NCI-H1092 treated with DMSO at 0.1 percent for 48 hours (cell line): ENCODE data around the gene PZP.
"Not testable (repeated sequence)": the region's sequence is repeated elsewhere in the genome, so short reads cannot be mapped to it uniquely, and the experiment has no call there.

Experiments used
- DNase-seq: peaks from one replicate; lab custom pipeline; 2025; lab: John Stamatoyannopoulos, UW

PZP gene

DNA sequence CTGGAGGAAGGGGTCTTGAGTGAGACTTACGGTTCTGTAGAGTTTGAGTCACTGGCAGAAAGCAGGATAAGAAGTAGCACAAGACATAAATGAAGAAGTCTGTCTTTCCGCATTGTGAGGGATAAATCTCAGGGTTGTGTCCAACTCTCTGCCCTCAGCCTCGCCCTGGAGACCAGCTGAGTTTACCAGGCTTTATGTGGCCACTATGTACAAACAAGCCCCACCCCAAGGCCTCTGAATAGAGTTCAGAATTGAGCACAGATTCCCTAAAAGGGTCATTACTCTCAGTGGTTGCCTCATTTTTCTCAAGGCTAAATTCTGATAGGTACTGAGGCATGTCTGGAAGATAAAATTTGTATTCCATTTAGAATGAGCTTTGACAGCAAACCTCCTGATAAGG, at the start of gene PZP:
Gene PZP, minus strand, starts transcription at position 167 of the 400 bp plus-strand sequence. Its CDS starts 54 bp downstream, at position 113.
- DNase-seq, result no peak

DNA sequence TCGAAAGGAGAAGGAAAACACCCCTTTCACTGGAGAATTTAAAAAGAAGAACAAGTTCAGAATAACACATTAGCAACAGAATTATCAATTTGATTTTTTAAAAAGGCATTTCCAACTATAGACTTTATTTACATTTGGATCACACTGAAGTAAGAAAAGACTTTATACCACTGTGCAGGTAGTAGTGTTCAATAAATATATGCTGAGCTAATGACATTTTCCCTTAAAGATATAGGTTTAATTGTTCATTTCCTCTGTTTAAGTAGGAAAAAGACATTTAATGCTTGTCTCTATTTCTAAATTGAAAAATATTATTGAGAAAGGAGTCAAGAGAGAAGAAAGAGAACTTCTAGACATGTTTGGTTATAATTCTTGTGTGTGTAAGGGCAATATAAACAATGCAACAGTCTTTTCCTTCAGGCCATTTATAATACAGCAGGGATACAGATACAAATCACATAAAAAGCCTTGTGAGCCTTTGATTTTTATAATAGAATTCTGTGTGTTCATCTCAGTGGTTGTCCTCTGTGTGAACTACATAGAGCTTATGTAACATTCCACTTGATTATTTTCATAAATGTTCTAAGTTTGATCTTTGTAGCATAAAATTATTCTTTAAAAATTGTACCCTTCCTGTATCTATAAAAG, 48.7 kb upstream of the PZP start:
- no peak for DNase-seq

DNA sequence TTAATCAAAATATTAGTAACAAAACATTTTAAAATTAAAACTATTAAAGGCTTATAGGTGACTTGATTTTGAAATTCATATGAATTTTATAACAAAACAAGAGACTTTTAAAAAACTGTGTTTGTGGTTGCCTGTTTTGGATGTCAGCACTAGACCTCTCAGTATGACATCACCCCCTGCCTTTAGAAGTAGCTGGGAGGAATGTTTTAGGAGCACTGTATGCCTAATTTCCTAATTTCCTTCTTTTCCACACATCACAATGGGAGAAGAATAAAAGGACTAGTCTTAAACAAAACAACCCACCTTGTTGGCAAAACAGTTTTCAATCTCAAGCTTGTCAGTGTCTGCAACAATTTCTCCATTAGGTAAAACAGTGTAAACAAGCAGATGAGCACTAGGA, 48.1 kb upstream of the PZP start:
- DNase-seq, result no peak

DNA sequence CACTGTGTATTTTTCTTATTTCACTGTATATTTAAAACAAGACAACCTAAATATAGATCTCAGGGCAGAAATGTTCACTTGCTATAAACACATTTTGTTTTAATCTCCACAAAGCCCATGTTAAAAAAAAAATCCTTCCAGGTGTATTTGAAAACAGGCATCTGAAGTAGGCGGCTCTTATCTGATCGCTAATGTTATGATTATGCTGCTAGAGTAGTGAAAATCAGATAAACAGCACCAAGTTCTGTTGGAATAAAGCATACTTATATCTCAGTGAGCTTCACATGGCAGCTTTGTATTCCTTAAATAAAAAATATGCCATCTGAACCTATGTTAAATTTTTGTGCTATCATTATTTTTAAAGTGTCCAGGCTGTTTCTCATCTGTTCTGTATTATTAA, 47.6 kb upstream of the PZP start:
- DNase-seq, result no peak

DNA sequence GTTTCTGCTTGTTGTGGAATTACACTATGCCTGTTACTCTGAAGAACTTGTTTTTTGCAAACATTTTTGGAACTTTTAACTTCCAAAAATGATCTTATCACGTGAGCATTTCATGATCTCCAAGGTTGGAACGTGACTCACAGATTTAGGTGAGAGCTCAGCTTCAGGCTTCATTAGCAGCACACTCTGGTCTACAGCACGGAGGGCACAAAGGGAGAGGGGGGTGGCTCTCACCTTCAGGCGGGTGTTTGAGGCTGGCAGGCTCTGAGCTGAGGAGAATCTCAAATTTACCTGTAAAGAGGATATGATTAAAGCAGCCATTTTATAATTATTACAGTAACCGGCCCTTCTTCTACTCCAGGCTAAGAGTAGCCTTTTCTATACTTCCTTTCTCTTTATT, 45.3 kb upstream of the PZP start:
- DNase-seq, result no peak

DNA sequence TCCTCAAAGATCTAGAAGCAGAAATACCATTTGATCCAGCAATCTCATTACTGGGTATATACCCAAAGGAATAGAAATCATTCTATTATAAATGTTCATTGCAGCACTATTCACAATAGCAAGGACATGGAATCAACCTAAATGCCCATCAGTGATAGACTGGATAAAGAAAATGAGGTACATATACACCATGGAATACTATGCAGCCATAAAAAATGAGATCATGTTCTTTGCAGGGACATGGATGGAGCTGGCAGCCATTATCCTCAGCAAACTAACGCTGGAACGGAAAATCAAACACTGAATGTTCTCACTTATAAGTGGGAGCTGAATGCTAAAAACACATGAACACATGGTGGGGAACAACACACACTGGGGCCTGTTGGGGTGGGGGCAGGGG, 44.6 kb upstream of the PZP start:
- not testable (repeated sequence) for DNase-seq

DNA sequence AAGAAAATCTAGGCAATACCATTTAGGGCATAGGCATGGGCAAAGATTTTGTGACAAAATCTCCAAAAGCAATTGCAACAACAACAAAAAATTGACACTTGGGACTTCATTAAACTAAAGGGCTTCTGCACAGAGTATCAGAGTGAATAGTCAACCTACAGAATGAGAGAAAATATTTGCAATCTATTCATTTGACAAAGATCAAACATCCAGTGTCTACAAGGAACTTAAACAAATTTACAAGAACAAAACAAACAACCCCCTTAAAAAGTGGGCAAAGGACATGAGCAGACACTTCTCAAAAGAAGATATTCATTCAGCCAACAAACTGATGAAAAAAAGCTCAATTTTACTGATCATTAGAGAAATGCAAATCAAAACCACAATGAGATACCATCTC, 44.1 kb upstream of the PZP start:
- no peak for DNase-seq

DNA sequence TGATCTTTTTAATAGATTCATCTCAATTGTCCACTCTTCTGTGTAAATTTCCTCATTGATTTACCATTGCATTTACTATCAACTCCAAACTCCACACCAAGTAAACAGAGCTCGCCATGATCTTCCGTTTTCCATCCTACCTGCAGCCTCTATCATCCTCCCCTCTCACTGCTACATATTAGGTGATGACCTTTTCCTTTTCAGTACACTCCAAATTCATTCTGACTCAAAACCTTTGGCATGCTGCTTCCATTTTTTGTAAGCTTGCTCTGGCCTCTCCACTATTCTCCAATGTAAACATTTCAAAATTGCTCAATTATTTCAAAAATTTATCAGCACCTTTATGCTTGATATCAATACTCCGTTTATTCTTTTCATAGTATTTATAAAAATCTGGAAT, 40.2 kb upstream of the PZP start:
- no peak for DNase-seq

DNA sequence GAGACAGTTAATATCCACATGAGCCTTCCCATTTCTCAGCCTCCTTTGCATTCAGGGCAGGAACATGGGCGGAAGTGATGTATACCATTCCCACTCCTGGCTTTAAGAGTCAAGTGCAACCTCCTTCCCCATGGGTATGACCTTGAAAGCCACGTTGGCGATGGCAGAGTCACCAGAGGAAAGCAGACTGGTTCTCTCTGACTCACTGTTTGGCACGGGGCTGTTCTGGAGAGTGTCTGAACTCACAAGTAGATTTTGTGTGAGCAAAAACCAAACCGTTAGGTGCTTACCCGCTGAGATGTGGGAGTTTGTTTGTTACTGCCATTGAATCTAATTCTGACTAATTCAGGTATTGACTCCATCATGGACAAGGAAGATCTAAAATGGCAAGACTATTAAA, 36.7 kb upstream of the PZP start:
- no peak for DNase-seq

DNA sequence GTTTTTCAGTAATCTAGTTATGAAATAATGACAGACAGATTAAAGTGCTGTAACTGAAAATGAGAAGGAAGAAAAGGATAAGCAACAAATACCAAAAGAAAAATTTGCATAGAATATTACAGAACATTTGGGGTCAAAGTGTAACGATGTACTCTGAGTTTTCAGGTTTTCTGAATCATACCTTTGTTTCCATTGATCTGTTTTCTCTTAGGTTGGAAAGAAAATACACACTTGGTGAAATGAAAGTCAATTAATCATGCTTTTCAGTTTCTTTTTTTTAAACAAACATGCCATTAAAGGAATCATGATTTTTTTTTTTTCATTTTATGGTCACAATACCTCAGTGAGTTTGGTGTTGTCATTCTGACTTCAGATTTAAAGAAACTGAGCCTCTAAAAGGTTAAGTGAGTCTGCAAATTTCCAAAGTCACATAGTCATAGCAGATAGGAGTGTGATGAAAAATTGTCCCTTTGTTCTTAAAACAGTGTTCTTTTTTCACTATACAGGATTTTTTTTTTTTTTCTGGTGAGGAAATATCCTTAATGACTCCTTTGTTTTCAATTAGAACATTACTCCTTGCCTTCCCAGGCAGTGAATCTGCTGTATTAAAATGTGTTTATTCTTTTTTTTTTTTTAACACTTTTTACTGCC, 35.9 kb upstream of the PZP start:
- DNase-seq, result no peak

DNA sequence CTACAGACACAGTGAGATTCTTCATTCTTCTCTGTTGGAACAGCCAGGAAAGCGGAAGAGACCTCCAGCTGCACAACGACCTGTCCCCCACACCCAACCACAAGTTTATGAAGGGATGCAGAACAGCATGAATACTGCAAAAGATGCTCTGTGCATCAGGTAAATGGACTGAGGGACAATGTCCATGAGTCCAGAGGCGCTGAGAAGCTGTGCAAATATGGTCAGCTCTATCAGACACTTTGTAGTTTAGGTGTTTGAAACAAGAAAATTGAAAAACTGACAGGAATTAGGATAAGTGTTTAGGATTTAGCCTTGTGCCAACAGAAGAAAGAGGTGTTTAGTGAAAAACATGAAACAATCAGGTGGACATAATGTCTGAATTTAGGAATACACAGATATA, 33.1 kb upstream of the PZP start:
- DNase-seq, result no peak

DNA sequence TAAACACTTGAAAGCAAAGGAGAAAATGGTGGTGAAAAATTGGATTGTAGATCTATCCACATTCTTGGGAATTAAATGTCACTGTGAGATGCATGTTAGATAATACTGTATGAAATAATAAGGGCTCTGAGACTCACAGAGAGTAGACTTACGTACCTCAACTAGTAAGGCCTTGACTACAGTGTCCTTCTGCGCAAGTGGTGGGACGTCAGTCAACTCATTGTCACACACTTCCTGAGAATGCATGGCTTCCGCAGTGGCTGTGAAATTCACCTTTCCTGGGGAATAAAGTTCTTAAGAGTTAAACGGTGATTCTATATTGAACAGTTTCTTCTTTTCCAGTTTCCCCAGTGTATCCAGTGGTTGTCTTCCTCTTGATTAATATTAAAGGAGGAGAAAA, 32.6 kb upstream of the PZP start:
- DNase-seq, result no peak

DNA sequence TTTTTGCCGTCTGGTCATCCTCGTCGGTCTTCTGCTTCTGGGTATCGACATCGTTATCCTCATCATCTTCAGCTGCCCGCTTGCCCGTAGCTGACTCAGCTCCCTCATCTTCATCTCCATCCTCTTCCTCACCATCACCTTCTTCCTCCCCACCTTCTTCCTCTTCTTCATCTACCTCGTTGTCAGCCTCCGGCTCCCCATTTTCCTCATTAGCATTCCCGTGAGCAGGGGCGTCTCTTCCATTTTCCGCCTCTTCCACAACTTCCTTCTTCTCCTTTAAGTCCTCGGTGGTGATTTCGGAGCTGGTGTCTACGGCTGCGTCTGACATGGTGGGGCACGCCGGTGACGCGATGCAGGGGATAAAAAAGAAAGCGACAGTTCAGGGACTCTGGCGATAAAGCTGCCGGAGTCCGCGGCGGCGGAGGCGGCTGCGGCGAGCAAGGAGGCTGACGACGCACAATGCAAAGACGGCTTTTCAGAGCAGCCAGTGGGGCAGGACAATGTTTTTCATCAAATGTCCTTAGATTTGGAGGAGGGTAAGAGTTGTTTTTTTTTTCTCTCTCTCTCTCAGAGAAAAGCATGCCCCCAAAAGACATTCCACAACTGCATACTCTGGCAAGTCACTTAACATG, 31.9 kb upstream of the PZP start:
- DNase-seq, result not testable (repeated sequence)

DNA sequence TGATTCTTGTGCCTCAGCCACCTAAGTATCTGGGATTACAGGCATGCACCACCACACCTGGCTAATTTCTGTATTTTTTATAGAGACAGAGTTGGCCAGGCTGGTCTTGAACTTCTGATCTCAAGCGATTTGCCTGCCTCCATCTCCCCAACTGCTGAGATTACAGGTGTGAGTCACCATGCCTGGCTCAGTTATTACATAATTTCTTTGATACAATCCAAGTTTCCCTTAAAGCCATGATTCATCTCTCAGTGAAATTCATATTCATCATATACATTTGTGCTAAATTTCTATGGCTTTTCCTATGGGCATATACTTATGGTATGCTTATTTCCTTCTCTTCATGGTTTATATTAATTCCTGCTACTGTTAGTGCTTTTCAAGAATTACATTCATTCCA, 29.1 kb upstream of the PZP start:
- no peak for DNase-seq

DNA sequence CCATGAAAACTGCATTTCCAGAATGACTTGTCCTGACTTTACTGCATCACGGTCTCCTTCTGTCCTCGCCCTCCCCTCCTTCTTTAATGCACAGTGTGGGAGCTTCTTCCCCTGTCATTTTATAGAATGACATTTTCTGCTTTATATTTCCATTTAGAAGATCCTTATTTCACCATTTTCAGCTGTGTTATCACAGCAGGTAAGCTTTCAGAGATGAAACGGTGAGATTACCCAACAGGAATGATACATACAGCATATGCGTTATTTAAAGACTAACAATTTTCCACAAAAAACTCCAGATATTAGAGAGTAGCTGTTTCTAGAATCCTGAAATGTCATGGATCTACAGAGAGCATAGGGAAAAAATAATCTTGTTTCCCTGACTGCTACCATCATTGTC, 27.3 kb upstream of the PZP start:
- no peak for DNase-seq

DNA sequence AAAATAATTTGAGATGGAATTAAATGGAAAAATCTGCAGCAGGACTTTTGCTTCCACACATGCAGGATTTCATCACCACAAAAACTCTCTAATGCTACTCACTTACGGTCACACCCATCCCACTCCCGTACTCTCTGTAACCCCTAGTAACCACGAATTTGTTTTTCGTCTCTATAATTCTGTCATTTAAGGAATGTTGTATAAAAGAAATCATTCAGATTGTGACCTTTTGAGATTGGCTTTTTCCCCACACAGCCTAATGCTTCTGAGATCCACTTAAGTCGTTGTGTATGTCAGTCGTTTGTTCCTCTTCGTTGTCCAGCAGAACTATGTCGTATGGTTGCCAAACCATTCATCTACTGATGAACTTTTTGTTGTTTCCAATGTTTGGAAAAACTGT, 19.8 kb upstream of the PZP start:
- no peak for DNase-seq

DNA sequence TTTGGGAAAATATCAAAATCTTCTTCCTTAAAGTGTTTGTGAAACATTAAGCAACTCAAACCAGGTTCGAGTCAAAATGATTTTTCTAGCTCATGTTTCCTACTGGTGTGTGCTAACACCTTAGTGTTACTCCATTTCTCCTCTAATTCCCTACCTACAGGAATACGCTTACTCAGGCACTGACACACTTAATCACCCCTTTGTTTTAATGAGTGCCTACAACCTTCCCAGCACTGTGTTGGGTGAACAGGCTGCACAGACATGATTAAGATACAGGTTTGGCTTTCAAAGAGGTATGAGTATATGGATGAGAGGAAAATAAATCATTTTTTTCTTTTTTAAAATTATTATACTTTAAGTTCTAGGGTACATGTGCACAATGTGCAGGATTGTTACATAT, 15.6 kb upstream of the PZP start:
- no peak for DNase-seq

DNA sequence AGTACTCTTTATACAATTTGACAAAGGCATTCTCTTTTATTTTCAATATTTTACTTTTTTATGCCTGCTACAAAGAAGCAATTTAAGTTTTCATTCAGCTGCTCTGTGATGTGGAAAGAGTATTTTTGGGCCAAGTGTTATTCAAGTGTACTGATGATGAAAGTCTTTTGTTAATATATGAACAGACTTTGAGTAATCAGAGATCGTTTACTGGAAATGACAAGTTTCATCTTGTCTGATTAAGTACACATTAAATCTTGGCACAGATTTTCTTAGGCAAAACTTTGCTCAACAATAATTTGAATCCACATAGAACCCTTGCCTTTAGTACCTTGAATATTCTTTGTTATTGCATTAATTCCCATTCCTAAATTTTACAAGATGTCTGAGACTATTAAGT, 13.3 kb upstream of the PZP start:
- no peak for DNase-seq

DNA sequence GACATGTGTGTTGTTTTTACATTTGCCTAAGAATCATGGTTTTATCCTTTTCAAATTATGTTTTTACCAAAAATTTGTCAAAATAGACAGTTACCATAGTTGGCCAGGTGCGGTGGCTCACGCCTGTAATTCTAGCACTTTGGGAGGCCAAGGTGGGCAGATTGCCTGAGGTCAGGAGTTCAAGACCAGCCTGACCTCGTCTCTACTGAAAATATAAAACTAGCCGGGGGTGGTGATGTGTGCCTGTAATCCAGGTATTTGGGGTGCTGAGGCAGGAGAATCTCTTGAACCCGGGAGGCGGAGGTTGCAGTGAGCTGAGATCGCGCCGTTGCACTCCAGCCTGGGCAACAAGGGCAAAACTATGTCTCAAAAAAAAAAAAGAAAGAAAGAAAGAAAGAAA, 12.8 kb upstream of the PZP start:
- not testable (repeated sequence) for DNase-seq

DNA sequence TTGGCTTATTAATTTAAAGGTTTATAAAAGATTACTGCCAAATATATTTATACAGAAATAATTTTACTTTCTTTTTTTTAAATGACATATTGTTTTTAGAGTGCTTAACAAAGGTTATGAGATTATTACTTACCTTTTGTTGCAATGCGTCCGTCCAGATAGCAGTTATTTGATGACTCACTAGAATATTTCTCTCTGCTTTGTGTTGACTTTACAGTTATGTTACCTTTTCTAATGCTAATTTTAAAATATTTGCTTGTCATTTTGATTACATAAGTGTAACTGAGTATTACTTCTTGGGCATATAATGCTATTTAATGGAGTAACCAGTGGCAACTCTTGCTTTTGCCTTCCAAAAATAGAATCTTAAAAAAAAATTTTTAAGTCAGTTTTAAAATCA, 6.3 kb upstream of the PZP start:
- DNase-seq, result no peak

DNA sequence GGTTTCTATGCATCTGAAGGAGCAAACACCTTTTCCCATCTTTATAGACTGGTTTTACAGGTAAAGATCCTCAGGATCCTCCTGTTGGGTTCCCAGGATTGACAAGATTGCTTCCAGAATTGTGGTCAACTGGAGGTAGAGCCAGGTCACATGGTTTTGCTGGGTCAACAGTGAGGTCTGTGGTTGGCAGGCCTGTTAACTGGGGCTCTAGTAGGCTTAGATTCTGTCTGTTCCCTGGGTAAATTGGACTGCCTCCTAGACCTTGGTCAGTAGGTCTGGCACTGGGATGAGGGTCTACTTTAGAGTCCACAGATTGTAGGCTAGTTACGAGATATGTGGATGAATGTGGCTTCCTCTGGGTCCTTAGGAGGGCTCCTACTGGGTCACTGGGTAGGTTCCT, 3.5 kb upstream of the PZP start:
- no peak for DNase-seq

DNA sequence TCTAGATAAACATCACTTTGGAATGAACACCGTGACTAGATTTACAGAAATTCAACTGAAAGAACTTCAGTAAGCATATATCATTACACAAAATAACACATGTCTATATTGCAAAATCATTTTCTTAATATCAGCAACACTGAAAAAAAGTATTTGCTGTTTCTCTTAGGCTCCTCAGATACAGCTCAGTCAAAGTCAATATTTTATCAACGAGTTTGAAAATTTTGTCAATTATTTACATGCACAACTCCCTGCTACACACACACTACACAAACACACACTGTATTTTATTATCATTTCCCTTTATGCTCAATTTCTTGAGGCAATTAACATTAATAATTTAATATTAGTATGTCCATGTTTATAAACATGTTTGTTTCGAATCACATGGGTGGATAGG, 3.8 kb downstream of the PZP start:
- DNase-seq, result no peak

DNA sequence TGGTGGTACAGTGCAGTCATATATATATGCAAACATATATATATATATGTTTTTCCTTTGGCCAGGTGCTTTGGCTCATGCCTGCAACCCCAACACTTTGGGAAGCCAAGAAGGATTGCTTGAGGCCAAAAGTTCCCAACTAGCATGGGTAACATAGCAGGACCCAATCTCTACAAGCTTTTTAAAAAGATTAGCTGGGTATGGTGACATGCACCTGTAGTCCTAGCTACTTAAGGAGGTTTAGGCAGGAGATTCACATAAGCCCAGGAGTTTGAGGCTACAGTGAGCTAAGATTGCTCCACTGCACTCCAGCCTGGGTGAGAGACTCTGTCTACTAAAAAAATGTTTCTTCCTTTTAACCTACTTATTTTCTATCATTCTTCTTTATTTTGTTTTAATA, 10.2 kb downstream of the PZP start:
- DNase-seq, result no peak

DNA sequence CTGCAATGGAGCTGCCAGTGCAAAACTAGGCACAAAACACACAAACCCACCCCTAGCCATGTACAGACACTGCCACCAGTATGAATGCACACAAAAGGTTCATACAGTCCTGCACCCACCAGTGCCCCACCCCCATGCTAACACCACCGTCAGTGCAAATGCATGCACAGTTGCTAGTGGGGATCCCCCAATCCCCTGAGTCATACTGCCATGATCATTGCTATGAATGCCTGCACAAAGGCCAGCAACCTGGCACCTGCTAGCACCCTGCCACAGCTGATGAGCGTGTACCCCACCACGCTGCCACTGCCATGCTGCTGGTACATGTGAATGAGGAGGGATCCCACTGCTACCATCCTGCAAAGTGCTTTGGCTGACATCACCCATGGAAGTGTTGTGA, 23.9 kb downstream of the PZP start:
- DNase-seq, result no peak
